GM18508 (cell line): ENCODE measurements around the gene REPS2.

ENCODE experiments used
- ATAC-seq: cut with Tn5 transposase; IDR thresholded peaks from one replicate; pipeline ENCODE4 v1.9.1; 2021; ENCODE audit warnings: moderate number of reproducible peaks; ENCODE audit not compliant: insufficient read depth, unreplicated experiment

The REPS2 gene

DNA sequence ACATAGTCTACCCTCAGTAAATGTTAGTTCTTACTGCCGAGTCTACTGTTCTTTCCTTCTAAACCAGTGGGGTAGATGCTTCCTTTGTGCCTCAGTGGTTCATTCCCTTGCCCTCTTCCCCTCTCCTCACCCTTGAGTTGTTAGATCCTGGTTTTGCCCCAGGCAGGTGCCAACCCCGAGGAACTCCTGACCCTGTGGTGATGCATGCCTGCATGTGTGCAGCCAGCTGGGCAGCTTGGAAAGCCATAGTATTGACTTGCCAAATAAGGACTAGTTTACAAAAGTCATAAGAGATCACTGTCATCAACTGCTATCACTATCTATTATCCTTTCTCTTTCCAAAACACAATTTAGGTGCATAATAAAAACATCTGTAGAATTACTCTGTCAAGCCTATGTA is 50.9 kb downstream of the REPS2 start:
- ATAC-seq: no peak

DNA sequence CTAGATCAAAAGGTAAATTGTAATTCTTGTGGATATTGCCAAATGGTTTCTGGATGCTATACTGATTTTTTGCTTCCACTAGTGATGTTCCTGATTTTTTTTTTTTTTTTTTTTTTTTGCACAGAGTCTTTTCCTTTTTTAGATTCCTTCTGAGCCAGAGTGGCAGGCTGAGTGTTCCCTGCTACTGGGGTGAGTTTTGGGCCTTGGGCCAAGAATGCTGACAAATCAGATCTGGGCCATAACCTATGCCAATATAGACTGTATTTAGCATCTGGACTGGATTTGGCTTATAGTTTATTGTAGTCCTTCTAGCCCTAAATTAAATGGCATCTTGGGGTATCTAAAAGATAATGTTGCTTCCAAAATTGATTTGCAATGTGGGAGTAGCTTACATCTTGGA is 52.8 kb downstream of the REPS2 start:
- no peak for ATAC-seq

DNA sequence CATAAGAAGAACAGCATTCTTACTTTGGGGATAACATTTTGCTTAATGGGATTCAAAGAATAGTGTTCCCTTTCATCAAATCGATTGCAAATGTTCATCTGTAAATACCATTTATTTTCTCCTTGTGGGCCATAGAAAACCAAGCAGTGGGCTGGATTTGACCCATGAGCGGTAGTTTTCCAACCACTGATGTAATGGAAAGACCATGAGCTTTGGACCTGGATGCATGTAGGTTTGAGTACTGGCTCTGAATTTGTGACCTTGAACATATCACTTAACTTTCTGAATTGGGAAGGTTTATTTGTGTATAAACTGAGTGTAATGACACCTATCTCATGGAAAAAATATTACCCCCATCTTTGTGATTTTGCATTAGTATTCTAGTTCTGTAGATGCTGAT is 54.3 kb downstream of the REPS2 start:
- no peak for ATAC-seq

DNA sequence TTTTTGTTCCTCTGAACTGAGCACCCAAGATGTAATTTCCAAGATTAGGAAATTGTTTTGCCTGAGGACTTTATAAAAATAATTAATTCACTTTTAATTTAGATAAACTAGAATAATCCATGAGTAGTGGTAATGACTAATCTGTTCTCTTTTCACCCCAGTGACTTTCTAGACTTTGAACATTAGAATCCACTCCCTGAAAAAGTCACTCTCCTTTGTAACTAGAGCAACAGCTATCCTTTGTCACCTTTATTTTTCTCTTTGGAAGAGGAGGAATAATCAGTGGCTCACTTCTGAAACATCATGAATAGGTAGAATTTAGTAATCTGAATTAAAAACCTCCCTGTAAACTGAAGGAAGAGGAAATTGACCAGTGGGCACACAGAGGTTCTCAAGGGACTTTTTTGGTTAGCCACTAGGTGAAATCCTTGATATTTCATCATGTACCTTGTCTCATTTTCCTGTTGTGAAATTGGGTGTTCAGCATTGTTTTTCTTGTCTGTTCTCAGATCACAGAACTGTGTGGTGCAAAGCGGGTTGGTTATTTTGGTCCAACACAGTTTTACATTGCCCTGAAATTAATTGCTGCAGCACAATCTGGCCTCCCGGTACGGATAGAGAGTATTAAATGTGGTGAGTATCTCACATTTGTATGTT is 59.4 kb downstream of the REPS2 start:
- no peak for ATAC-seq

DNA sequence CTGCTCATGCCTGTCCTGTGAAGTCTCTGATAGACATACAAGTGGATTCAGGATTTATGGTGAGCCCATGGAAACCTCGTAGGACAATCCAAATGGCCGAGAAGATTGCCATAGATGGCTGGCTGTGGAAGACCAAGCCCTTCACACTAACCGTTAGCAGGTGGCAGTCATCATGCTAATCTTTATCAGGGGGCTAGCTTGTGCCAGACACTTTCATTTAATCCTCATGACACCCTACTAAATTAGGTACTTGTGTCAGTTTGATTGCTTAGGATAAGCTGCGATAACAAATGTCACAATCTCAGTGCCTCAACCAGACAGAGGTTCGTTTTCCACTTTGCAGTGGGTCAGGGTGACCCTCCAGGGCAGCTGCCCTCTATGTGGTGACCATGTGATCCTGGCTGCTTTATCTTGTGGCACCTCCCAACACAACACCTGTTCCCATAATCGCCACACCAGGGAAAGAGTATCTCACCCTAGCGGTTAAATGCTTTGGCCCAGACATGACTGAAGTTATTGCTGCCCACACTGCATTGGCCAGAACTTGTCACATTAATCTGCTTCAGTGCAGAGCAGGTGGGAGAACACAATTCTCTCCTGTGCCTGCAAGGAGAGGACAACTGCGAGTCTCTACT is 60.8 kb downstream of the REPS2 start:
- ATAC-seq: no peak

DNA sequence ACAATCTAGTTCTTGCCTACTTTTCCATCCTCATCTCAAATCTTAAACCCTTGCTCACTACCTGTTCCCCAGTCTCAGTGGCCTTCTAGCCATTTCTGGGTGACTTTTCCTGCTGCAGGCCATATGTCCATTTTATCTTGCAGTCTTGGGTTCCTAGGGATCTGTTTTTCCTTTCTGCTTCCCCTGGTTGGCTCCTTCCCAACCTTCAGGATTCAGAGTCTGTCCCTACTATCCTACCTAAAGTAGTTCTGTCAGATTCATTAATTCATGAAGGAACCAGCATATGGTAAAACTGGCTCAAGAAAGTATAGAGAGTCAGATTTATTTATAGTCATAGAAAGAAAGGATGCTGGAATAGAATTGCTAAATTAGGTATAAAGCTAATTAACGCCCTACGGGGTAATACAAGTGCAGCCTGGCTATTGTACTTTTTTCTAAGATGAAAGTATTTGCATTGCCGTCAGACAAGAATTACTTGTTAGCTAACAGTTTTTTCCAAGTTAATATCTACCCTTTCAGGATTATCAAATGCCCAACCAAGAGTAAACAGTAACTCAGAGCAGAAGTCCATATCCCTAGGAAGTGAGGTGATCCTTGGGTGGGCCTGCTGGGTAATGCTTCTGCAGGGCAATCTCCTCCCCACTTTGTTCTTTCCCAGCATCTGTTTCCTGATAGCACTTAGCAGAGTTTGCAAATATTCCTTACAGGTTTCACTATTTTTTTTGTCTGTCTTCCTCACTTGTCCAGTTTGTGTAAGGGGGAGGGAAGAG is 63.6 kb downstream of the REPS2 start:
- ATAC-seq: no peak

DNA sequence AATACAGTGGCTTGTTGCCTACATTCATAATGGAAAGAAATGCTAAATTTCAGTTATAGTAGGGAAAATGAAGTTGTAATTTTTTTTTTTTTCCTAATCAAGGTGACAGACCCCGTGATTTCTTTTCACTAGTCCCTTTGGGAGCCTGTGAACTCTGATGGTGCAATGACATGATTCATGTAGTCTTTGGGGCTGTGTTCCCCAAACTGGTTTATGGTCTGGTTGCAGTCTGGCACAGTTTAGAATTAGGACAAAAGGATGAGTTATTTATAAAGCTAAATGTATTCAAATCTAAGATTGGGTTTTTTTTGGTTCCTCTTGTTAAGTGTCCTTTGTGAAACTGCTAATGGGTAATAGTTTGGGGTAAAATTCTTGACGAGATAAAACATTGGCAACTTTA is 66.0 kb downstream of the REPS2 start:
- no peak for ATAC-seq

DNA sequence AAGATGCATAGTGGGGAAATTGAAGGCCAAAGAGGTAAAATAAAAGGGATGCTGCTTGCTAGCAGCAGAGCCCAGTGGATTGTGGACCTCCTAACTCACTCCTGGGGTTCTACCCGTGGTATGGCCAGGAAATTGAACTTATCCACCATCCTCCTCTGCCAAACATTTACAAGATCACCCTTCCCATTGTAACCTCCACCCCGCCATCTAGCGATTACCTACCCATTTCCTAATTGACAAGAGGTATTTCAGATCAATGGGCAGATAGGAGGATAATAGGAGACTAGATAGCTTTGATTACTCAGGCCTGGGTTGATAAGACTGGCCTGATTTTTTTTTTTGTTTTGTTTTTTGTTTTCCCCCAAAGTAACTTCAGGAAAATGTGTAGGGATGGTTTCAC is 67.8 kb downstream of the REPS2 start:
- ATAC-seq: no peak

DNA sequence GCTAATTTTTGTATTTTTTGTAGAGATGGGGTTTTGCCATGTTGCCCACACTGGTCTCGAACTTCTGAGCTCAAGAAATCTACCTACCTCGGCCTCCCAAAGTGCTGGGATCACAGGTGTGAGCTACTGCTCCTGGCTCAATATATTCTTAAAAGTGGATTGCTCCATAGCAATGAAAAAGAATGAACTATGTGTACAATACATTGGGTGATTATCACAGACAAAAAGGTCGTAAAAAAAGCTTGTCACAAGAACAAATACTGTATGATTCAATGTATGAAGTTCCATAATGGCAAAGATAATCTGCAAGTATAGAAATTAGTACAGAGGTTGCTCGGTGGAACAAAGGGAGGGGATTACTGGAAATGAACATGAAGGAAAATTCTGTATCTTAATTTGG is 70.7 kb downstream of the REPS2 start:
- ATAC-seq: no peak

DNA sequence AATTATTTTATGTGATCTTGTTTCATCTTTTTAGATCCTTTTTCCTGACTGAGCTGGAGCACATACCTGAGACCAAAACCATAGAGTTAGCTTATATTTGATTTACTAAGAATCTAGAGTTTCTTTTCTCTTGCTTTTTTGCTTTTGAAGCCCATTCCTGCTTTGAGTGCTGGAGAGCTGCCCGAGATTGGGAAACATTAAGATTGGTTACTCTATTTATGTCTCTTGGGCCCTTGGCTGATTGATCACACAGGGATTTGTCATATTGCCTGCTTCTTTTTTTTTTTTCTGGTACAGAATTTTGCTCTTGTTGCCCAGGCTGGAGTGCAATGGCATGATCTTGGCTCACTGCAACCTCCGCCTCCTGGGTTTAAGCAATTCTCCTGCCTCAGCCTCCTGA is 73.9 kb downstream of the REPS2 start:
- ATAC-seq: no peak

DNA sequence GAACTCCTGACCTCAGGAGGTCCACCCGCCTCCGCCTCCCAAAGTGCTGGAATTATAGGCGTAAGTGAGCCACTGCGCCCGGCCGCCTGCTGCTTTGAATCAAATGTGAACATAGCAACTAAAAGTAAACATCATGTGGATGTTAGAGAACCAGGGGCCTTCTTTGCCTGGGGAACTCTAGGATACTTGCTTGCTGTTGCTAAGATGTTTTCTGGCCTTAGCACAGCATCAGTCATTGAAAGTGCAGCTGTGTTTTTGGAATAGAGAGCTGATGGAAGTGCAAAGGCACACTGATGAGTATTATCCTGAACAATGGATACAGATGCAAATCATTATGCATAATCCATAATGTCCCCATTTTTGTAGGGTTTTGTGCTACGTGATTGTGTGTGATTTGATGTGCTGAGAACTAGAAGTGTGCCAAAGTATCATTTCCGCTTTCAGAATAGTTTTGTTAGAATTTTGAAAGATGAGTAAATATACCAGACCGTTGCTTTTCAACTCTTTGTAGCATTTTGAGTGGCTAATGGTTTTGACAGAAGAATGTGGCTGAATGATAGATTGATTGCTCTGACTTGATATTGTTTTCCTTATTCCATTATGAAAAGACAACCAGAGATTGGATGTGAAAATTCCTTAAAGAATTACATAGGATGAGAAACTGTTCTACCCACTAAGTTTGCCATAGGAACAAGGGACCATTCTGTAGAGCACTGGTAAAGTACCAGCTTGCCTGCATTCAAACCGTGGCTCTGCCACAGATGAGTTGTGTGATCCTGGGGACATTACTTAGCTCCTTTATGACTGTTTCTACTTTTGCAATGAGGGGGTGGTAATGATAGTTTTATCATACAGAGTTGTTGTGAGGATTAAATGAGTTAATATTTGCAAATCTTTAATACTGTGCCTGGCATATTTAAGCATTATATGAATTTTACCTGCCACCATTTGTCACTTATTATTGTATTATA is 74.7 kb downstream of the REPS2 start:
- ATAC-seq: no peak

DNA sequence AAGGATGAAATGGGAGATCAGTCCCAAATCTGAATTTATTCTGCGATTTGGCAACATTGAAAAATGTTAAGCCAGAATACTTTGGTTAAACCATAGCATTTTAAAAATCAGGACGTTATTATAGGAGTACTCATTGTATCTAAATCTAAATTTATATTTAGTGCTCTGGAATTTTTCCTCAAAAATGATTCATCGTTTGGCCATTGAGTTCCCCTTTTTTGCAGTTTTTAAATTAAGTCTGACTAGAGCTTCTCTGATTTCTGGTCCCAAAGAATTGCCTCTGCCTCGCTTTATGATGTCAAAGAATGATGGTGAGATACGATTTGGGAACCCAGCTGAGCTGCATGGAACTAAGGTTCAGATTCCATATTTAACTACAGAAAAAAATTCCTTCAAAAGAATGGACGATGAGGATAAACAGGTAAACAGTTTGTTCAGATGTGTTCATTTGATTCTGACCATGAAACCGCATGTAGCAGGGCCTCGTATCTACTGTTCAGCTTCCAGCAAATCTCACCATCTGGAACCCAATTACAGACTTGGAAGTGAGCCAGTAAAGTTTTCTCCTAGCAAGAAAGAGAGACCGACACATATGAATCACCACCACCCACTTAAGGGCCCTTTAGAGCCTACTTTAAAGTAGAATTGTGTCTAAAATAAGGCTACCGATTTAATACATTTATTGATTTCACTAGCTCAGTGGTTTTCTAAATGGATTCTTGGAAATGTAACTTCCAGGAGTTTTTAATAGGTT is 75.6 kb downstream of the REPS2 start:
- no peak for ATAC-seq

DNA sequence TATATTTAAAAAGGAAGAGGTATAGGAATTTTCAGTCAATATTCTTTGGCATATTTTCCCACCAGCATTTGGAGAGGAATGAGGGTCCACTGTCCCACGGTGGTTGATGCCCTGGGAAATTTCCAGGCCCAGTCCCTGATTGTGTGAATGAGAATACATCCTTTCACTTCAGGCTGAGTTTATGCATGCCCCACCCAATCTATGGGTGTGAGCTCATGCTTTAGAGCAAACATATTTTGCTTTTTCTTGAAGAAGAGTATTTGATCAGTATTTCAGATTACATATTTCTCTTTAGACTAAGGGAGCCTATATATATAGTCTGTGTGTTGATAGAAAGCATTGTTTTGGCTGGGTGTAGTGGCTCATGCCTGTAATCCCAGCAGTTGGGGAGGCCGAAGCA is 77.2 kb downstream of the REPS2 start:
- ATAC-seq: no peak

DNA sequence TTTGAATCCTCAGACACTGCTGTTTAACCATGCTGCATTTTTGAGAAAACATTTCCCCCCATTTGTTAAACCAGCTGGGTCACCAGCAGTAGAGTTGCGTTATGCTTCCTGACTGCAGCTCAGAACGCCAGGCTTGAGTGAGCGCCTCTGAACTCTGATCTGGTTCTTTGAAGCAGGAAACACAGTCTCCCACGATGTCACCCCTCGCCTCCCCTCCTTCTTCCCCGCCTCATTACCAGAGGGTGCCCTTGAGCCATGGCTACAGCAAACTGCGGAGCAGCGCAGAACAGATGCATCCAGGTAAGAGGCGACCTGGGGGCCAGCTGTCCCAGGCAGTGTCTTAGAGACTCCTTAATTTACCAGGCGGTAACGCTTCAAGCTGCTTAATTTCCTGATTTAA is 78.4 kb downstream of the REPS2 start:
- no peak for ATAC-seq

DNA sequence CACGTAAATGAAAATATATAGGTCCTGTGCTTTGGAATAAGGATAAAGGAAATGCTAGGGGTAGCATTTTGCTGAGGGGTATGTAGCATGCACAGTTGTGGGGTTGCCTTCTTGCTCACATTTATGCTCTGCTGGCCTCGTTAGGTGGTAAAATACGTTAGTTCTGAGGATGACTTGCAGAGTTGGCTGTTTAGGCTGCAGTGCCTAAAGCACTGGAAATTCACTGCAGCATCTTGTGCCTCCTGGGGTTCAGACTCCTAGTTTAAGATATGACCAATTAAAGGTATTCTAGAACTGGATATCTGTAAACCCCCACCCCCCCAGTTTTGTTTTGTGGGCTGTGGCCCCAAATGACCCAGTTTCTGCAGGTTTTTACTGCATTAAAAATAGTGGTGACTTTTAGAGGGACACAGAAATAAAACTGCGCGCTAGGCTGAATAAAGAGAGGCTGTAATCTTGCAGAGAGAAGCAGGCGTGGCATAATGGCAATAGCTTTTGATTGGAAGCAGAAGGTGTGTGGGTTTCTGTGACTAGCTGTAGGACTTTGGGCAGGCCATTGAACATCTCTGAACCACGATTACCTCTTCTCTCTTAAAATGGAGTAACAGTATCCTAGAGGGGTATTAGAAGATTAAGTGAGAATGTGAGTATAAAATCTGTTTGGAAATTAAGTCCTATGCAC is 79.3 kb downstream of the REPS2 start:
- no peak for ATAC-seq

DNA sequence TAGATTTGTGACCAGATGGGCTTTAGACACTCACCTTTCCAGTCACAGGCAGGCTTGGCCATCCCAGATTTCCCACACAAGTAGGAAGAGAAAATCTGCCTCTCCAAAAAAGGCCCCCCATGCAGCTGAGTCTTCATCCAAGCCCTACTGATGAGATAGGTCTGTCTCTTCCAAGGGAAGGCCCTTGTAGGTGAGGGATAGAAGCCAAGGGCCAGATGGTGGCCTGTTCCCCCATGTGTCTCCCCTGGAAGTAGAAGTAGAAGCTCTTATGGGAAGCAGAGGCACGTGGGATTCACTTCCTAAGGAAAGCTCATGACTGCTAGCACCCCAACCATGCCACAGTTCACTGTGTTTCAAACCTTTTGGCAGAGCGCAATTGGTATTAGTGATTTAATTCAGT is 81.5 kb downstream of the REPS2 start:
- ATAC-seq: no peak

DNA sequence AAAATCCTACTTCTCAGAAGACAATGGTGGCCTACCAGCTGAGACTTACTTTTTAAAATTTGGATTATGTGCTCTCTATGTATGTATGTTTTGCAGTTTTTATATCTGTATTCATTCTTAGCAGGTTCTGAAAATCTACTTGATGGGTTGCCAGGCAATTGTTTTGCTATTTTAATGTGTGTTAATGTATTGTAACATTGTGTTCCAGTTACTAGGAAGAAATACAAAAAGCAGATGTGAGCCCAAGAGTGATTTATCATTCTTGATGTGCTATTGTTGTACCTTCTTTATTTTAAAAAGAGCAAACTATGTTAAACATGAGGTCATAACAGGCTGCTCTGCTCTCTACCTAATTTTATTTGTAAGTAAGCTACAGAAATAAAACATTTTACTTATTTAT is 81.9 kb downstream of the REPS2 start:
- ATAC-seq: no peak

DNA sequence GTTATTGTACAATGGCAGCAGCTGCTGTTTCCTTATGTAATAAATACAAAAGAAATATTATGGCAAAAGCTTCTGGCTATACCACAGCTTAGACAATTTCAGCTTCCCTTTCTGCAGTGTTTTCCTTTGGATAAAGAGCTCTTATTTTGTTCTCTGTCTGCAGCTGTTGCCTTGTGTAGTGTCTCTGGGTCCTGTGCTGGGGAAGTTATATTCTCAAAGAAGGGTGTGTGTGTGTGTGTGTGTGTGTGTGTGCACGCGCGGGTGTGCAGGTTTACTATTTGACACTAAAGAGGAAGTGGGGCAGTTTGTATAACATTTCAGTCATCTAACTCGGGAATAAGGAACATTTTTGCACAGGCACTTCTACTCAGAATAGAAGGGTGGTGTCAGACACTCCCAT is 83.6 kb downstream of the REPS2 start:
- no peak for ATAC-seq

DNA sequence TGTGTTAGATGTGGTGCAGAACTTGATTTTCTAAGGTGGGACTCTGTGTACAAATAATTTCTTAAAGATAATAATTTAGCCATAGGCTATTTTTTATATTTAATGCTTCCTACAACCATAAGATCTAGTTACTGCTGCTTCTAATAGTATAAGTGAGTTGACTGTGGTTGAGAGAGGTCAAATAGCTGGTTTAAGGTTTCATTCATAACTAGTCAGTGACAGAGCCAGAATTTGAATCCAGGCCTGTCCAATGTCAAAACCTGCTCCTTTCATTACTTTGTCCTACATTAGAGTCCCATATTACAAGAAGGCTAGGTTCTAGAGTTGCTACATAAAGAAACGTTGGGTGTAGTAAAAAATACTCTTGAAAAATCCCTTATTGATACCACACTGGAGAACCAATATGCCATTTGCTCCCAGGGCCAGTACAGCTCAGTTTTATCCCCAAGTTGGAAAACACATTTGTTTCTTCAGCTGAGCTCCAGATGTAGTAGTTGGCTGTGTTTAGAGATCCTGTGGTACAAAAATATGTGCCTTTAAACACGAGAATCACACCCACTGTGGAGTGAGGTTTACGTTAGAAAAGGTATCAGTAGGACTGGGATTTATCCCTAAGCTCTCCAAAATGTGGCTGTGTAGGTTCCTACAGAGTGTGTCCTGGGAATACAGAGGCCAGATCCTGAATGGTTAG is 84.3 kb downstream of the REPS2 start:
- no peak for ATAC-seq
